ENCODE measurements around the gene ARHGAP11B.
"Not testable (repeated sequence)": the region's sequence is repeated elsewhere in the genome, so short reads cannot be mapped to it uniquely, and the experiment has no call there.

DNA sequence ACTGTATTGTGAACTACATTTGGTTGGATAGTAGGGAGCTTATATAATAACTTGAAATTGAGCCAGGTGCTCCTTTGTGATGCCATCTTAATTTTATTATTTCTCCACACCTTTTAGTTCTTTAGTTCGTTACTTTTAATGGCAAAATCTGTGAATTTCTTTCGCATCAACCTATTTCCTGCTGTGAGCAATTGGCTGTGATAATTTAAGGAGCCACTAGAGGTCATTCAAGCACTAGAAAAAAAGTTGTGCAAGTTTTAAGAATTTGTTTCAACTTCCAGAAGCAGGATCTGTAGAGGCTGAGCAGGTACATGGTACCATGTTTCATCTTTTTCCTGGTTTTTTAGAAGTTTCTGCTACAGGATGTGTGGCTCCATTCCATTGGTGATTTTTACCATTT, 27.0 kb upstream of the ARHGAP11B start:
- TF ChIP-seq, protein P1, sequence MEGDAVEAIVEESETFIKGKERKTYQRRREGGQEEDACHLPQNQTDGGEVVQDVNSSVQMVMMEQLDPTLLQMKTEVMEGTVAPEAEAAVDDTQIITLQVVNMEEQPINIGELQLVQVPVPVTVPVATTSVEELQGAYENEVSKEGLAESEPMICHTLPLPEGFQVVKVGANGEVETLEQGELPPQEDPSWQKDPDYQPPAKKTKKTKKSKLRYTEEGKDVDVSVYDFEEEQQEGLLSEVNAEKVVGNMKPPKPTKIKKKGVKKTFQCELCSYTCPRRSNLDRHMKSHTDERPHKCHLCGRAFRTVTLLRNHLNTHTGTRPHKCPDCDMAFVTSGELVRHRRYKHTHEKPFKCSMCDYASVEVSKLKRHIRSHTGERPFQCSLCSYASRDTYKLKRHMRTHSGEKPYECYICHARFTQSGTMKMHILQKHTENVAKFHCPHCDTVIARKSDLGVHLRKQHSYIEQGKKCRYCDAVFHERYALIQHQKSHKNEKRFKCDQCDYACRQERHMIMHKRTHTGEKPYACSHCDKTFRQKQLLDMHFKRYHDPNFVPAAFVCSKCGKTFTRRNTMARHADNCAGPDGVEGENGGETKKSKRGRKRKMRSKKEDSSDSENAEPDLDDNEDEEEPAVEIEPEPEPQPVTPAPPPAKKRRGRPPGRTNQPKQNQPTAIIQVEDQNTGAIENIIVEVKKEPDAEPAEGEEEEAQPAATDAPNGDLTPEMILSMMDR (conservative IDR thresholded peaks at IDR 0.05), result peak; percentile 12; the same call in 1 of the 2 replicates
- TF ChIP-seq ZFX (IDR thresholded peaks at IDR 0.05), result not testable (repeated sequence)

Data from C4-2B (cell line).